RWPE2 (cell line): ENCODE measurements around the gene WHRN.

Experiments
- ATAC-seq: fragments of 200-7000 bp; cut with Tn5 transposase; 3 replicates; pipeline ENCODE4 v1.9.1; 2021; ENCODE audit warnings: low read depth
- DNase-seq: peaks from one replicate; pipeline ENCODE4 v3.0.0-alpha.2; 2020; ENCODE audit warnings: low spot score
- H3K27ac ChIP-seq: fragments of 450-650 bp; 2 replicates; pipeline ENCODE4 v1.5.1; 2017; ENCODE audit warnings: mild to moderate bottlenecking; ENCODE audit not compliant: poor library complexity, severe bottlenecking
- H3K27me3 ChIP-seq: fragments of 250-450 bp; sonication (Bioruptor Pico); 2 replicates; pipeline ENCODE4 v1.5.1; 2021; ENCODE audit warnings: mild to moderate bottlenecking, moderate library complexity; ENCODE audit not compliant: insufficient read depth, poor library complexity, severe bottlenecking
- H3K36me3 ChIP-seq: fragments of 250-450 bp; sonication (Bioruptor Pico); 2 replicates; pipeline ENCODE4 v1.5.1; 2020; ENCODE audit warnings: low read depth, mild to moderate bottlenecking, moderate library complexity
- H3K4me1 ChIP-seq: fragments of 250-450 bp; sonication (Bioruptor Pico); 2 replicates; pipeline ENCODE4 v1.5.1; 2021; ENCODE audit warnings: mild to moderate bottlenecking, moderate library complexity; ENCODE audit not compliant: insufficient read depth, poor library complexity, severe bottlenecking
- H3K4me3 ChIP-seq: fragments of 250-450 bp; sonication (Bioruptor Pico); 2 replicates; pipeline ENCODE4 v1.5.1; 2021; ENCODE audit warnings: mild to moderate bottlenecking, moderate library complexity; ENCODE audit not compliant: severe bottlenecking
- H3K9me3 ChIP-seq: fragments of 250-450 bp; sonication (Bioruptor Pico); 2 replicates; pipeline ENCODE4 v1.5.1; 2021; ENCODE audit warnings: mild to moderate bottlenecking, moderate library complexity; ENCODE audit not compliant: severe bottlenecking
- CTCF ChIP-seq: fragments of 450-650 bp; IDR thresholded peaks from one replicate; pipeline ENCODE4 v1.5.1; 2017; ENCODE audit warnings: mild to moderate bottlenecking, moderate library complexity; ENCODE audit not compliant: poor library complexity, severe bottlenecking

WHRN gene

GRCh38 chr9:114397848-114398605 is 107.2 kb downstream of the WHRN start:
- DNase-seq (peak; percentile 96), ATAC-seq (peak; percentile 89)
- TF ChIP-seq CTCF, result no peak
- H3K4me3 ChIP-seq, result peak overlapping the region; percentile 55
- H3K4me1 ChIP-seq, result no peaks in the 10 kb centered on the region
- no peaks in the 10 kb centered on the region for H3K9me3 ChIP-seq
- no peak overlapping the region for H3K27ac ChIP-seq
- H3K27me3 ChIP-seq, result no peaks in the 10 kb centered on the region
- H3K36me3 ChIP-seq, result no peaks in the 10 kb centered on the region

DNA sequence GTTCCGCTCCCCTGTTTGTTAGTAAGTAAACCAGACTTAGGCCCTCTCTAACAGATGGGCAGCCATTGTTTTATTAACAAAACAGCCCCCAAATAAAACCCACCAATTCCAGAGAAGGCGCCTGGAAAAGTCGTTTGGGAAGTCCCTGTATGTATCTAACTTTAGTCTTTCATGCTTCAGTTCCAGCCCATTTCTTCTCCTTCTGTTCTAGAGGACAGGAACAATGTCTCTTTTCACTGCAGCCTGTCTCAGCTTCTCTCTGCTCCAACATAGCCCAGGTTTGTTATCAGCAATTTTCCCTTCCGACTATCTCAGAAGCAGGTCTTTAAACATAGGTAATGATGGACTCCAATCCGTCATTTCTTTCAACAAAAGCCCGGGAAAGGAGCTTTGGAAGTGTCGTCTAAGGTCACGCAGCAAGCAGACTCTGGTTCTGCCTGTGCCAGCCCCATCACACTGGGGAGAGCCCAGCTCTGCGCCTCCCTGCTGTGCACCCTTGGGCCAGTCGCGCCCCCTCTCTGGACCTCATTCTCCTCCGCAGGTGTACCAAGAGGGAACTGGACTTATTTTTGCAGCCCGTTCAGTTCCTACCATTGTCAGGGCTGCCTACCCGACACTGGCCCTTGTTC is 107.9 kb downstream of the WHRN start:
- DNase-seq, result no peak
- Histone ChIP-seq H3K36me3 (no peaks in the 10 kb centered on the region), H3K4me3 (peak overlapping the region; percentile 55), H3K9me3 (no peaks in the 10 kb centered on the region), H3K4me1 (no peaks in the 10 kb centered on the region), H3K27ac (no peak overlapping the region), H3K27me3 (no peaks in the 10 kb centered on the region)
- TF ChIP-seq CTCF, result no peak
- peak; percentile 1; the same call in 2 of the 3 replicates for ATAC-seq

GRCh38 chr9:114396558-114397218 is 108.6 kb downstream of the WHRN start:
- H3K36me3 ChIP-seq, result no peaks in the 10 kb centered on the region
- no peak for TF ChIP-seq CTCF
- no peak for ATAC-seq
- no peaks in the 10 kb centered on the region for H3K4me1 ChIP-seq
- no peaks in the 10 kb centered on the region for H3K9me3 ChIP-seq
- no peaks in the 10 kb centered on the region for H3K27me3 ChIP-seq
- no peak overlapping the region for H3K4me3 ChIP-seq
- H3K27ac ChIP-seq, result no peak overlapping the region
- DNase-seq, result no peak

GRCh38 chr9:114395768-114396167 is 109.5 kb downstream of the WHRN start:
- H3K4me1 ChIP-seq, result no peaks in the 10 kb centered on the region
- no peak for TF ChIP-seq CTCF
- H3K27ac ChIP-seq, result no peak overlapping the region

More at GRCh38 chr9:114395768-114396167, 109.5 kb downstream of the WHRN start:
- H3K4me3 ChIP-seq, result no peak overlapping the region
- no peaks in the 10 kb centered on the region for H3K27me3 ChIP-seq
- no peaks in the 10 kb centered on the region for H3K36me3 ChIP-seq
- H3K9me3 ChIP-seq, result no peaks in the 10 kb centered on the region
- ATAC-seq (no peak), DNase-seq (no peak)
